A549 (cell line): ENCODE results near the gene MAP3K9. TPM values are rescaled to one million over a fixed set of nuclear protein-coding genes. Genes with fewer than 3 reads are reported as not detected.
A peak's percentile ranks its signal among the peaks of the same experiment; 100 is the strongest.
"Not testable (repeated sequence)": the region's sequence is repeated elsewhere in the genome, so short reads cannot be mapped to it uniquely, and the experiment has no call there.

ENCODE experiments used
- ATAC-seq, 2 experiments: fragments of 200-7000 bp in 1 of 2; fragments of >200 bp in 1 of 2; cut with Nextera tagmentation in 1 of 2; cut with Tn5 transposase in 1 of 2; 3 replicates each; pipeline versions ENCODE4 v1.8.0 to v1.9.1; 2018 to 2020; ENCODE audit warnings: mild to moderate bottlenecking in 1 of 2, moderate library complexity in 1 of 2
- CTCF ChIA-PET: fragments of 300-600 bp; sonication (Branson Sonifier 250); formaldehyde crosslinking; extraction: SDS; loops from one replicate; lab custom pipeline; 2021; ENCODE audit warnings: antibody characterized with exemption, inconsistent platforms; lab: Yijun Ruan, JAX
- POLR2A ChIA-PET: fragments of 350-600 bp; formaldehyde crosslinking; extraction: SDS; loops from one replicate; lab custom pipeline; 2021; ENCODE audit warnings: antibody characterized with exemption, inconsistent platforms; lab: Yijun Ruan, JAX
- DNase-seq, 2 experiments: peaks; one replicate each; pipeline versions ENCODE4 v3.0.0 to v3.0.0-alpha.2; 2011 to 2016; ENCODE audit warnings: low read depth in 1 of 2, low spot score in 1 of 2
- FAIRE-seq: peaks from 2 replicates; lab custom pipeline; 2011; peaks lifted over from hg19 to GRCh38; lab: Jason Lieb, UNC
- H3K27ac ChIP-seq, 2 experiments: fragments of >200 bp; sonication (Bioruptor Twin); formaldehyde crosslinking; 3 replicates each; pipeline ENCODE4 v1.5.1; 2016 to 2017
- H3K4me1 ChIP-seq: fragments of >200 bp; sonication (Bioruptor Twin); formaldehyde crosslinking; 3 replicates; pipeline ENCODE4 v1.6.1; 2016
- H3K4me2 ChIP-seq: fragments of >200 bp; sonication (Bioruptor Twin); formaldehyde crosslinking; 3 replicates; pipeline ENCODE4 v1.6.1; 2016
- H3K4me3 ChIP-seq: fragments of >200 bp; sonication (Bioruptor Twin); formaldehyde crosslinking; 3 replicates; pipeline ENCODE4 v1.5.1; 2016
- H3K9me3 ChIP-seq: fragments of >200 bp; sonication (Bioruptor Twin); formaldehyde crosslinking; 3 replicates; pipeline ENCODE4 v1.6.1; 2016
- CBX8 ChIP-seq: fragments of 200-600 bp; sonication (generic); IDR thresholded peaks from 2 replicates; pipeline ENCODE4 v1.6.1; 2016
- CEBPB ChIP-seq, 2 experiments: fragments of >200 bp in 1 of 2; sonication (Bioruptor Twin) in 1 of 2; formaldehyde crosslinking in 1 of 2; IDR thresholded peaks; 2 replicates each; pipeline ENCODE4 v1.6.1; 2012 to 2016
- EHMT2 ChIP-seq: fragments of 200-600 bp; sonication (generic); IDR thresholded peaks from 2 replicates; pipeline ENCODE4 v1.6.1; 2016; ENCODE audit warnings: antibody characterized with exemption, low read depth, mild to moderate bottlenecking, moderate library complexity
- FOSB ChIP-seq: fragments of 250-450 bp; sonication (Bioruptor Pico); IDR thresholded peaks from 2 replicates; pipeline ENCODE4 v1.5.0; 2020; ENCODE audit warnings: mild to moderate bottlenecking, moderate library complexity
- FOXS1 ChIP-seq: fragments of 250-450 bp; sonication (Bioruptor Pico); IDR thresholded peaks from 2 replicates; pipeline ENCODE4 v1.5.0; 2020; ENCODE audit warnings: mild to moderate bottlenecking, moderate library complexity
- GATA3 ChIP-seq: IDR thresholded peaks from 2 replicates; pipeline ENCODE4 v1.6.1; 2012; ENCODE audit warnings: borderline replicate concordance
- HDAC2 ChIP-seq: fragments of 200-600 bp; sonication (generic); IDR thresholded peaks from 2 replicates; pipeline ENCODE4 v1.6.1; 2016
- HOXB13 ChIP-seq: fragments of 250-450 bp; sonication (Bioruptor Pico); IDR thresholded peaks from 2 replicates; pipeline ENCODE4 v1.5.0; 2020; ENCODE audit warnings: low read depth, mild to moderate bottlenecking, moderate library complexity
- JUNB ChIP-seq: fragments of >200 bp; sonication (Bioruptor Twin); formaldehyde crosslinking; IDR thresholded peaks from 2 replicates; pipeline ENCODE4 v1.6.1; 2016
- MYC ChIP-seq: IDR thresholded peaks from 2 replicates; pipeline ENCODE4 v1.6.1; 2012; ENCODE audit warnings: mild to moderate bottlenecking, inconsistent platforms, low read length, improper control_type of control experiment, borderline replicate concordance
- NFE2L2 ChIP-seq: fragments of 150-350 bp; conservative IDR thresholded peaks from 2 replicates; pipeline ENCODE4 v1.6.1; 2014; ENCODE audit warnings: low read length
- NPAS2 ChIP-seq: fragments of 250-450 bp; sonication (Bioruptor Pico); IDR thresholded peaks from 2 replicates; pipeline ENCODE4 v1.8.0; 2022; ENCODE audit warnings: mild to moderate bottlenecking, moderate library complexity, borderline replicate concordance
- NR3C1 ChIP-seq: fragments of >200 bp; sonication (Bioruptor Twin); formaldehyde crosslinking; IDR thresholded peaks from 3 replicates; pipeline ENCODE4 v1.6.1; 2017
- POLR2A ChIP-seq: IDR thresholded peaks from 2 replicates; pipeline ENCODE4 v1.6.1; 2012; ENCODE audit warnings: mild to moderate bottlenecking, low read length
- POLR2AphosphoS2 ChIP-seq: conservative IDR thresholded peaks from 2 replicates; pipeline ENCODE4 v1.6.1; 2012; ENCODE audit warnings: low read length, improper control_type of control experiment, inconsistent platforms
- RAD21 ChIP-seq, 2 experiments: fragments of >200 bp in 1 of 2; sonication (Bioruptor Twin) in 1 of 2; formaldehyde crosslinking in 1 of 2; IDR thresholded peaks in 1 of 2; conservative IDR thresholded peaks in 1 of 2; 2 replicates in 1 of 2; 3 replicates in 1 of 2; pipeline ENCODE4 v1.6.1; 2012 to 2018; ENCODE audit warnings: inconsistent platforms in 1 of 2
- RCOR1 ChIP-seq: fragments of 150-350 bp; IDR thresholded peaks from 2 replicates; pipeline ENCODE4 v1.6.1; 2014; ENCODE audit warnings: antibody characterized with exemption, low read length, low read depth
- SREBF2 ChIP-seq: fragments of 450-650 bp; IDR thresholded peaks from 2 replicates; pipeline ENCODE4 v1.6.1; 2014; ENCODE audit warnings: mild to moderate bottlenecking, moderate library complexity
- TP53 ChIP-seq: fragments of 250-450 bp; sonication (Bioruptor Pico); IDR thresholded peaks from 2 replicates; pipeline ENCODE4 v1.5.0; 2021; ENCODE audit warnings: mild to moderate bottlenecking, moderate library complexity
- ZC3H11A ChIP-seq: fragments of 450-650 bp; IDR thresholded peaks from 2 replicates; pipeline ENCODE4 v1.6.1; 2014; ENCODE audit warnings: antibody characterized with exemption, mild to moderate bottlenecking
- ZNF302 ChIP-seq: fragments of 250-450 bp; sonication (Bioruptor Pico); IDR thresholded peaks from 2 replicates; pipeline ENCODE4 v1.9.0; 2021; ENCODE audit warnings: inconsistent platforms, mild to moderate bottlenecking, moderate library complexity
- WGBS: methylation state at CpG from one replicate; pipeline ENCODE4 v1.1.6; 2017; ENCODE audit errors: missing lambda C conversion rate; 5-methylcytosine and 5-hydroxymethylcytosine counted together
- polyA plus RNA-seq, 4 experiments: library from polyadenylated mRNA; depleted of rRNA in 3 of 4; stranded (reverse); fragments of >200 nt; fragmentation: RNase III in 1 of 4; extraction: RNeasy Plus Mini Kit Qiagen cat#74134 plus additional on column Dnase treatment in 1 of 4; gene quantifications; 2 replicates in 3 of 4; 3 replicates in 1 of 4; pipeline ENCODE4 v1.2.3, GENCODE V29; 2011 to 2017
- TF ChIP-seq, protein P1 (sequence below): IDR thresholded peaks from 2 replicates; pipeline ENCODE4 v1.6.1; 2012; ENCODE audit warnings: low read depth, borderline replicate concordance
- TF ChIP-seq, protein P2 (sequence below): fragments of 450-650 bp; IDR thresholded peaks from 2 replicates; pipeline ENCODE4 v1.6.1; 2014; ENCODE audit warnings: antibody characterized with exemption
- TF ChIP-seq, protein P3 (sequence below): fragments of >200 bp; sonication (Bioruptor Twin); formaldehyde crosslinking; IDR thresholded peaks from 2 replicates; pipeline ENCODE4 v1.6.1; 2016
- TF ChIP-seq, protein P4 (sequence below): fragments of 200-600 bp; sonication (generic); IDR thresholded peaks from 2 replicates; pipeline ENCODE4 v1.6.1; 2016; ENCODE audit warnings: antibody characterized with exemption, mild to moderate bottlenecking, moderate library complexity

Gene MAP3K9
- polyA plus RNA-seq, 2 of the 4 experiments (the other 2 are of a cell fraction), result 5.3 to 8.5 TPM

DNA sequence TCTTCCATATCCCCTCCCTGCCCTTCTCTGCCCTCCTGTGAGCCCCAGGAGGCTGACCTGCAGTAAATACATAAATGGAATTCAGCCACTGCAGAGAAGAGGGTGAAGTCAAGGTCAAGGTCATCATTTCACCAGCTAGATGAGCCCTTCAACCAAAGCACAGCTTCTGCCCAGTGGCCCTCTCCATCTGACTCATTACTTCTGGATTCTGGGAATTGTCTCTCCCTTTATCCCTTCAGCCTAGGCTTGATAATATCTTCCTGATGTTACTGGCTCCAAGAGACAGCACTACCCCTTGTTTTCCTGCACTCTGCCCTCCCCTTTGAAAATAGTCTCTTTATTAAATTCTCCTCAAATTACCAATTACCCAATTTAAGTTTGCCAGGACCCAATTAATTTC is 103.1 kb downstream of the MAP3K9 start:
- CTCF ChIA-PET, result interaction anchor here (1.1 to 2.1 kb wide), 3 partner anchors 7 to 112 kb away, joined by 3 to 6 read pairs (median 6); no protein-coding TSS in a partner anchor
- ATAC-seq (no peak), FAIRE-seq (no peak), DNase-seq (no peak)
- Histone ChIP-seq H3K27ac (no peak overlapping the region), H3K4me2 (0 out of 3 replicates have a peak overlapping the region, but pooled peaks have one; percentile 6), H3K4me1 (peaks cover 18% of the 10 kb centered on the region), H3K4me3 (no peak overlapping the region), H3K9me3 (no peaks in the 10 kb centered on the region)
- POLR2A ChIA-PET, result no interaction called here
- TF ChIP-seq TP53 (no peak), POLR2A (no peak), NR3C1 (no peak), SREBF2 (no peak), JUNB (no peak), HOXB13 (no peak), ZC3H11A (no peak), RCOR1 (no peak), RAD21 (conservative IDR thresholded peaks at IDR 0.05 in 1 of 2, IDR thresholded peaks at IDR 0.05 in 1 of 2) (no peak), MYC (no peak), NPAS2 (no peak), HDAC2 (no peak)
- TF ChIP-seq, protein P1, sequence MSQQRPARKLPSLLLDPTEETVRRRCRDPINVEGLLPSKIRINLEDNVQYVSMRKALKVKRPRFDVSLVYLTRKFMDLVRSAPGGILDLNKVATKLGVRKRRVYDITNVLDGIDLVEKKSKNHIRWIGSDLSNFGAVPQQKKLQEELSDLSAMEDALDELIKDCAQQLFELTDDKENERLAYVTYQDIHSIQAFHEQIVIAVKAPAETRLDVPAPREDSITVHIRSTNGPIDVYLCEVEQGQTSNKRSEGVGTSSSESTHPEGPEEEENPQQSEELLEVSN, result no peak
- TF ChIP-seq, protein P2, sequence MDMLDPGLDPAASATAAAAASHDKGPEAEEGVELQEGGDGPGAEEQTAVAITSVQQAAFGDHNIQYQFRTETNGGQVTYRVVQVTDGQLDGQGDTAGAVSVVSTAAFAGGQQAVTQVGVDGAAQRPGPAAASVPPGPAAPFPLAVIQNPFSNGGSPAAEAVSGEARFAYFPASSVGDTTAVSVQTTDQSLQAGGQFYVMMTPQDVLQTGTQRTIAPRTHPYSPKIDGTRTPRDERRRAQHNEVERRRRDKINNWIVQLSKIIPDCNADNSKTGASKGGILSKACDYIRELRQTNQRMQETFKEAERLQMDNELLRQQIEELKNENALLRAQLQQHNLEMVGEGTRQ, result no peak
- TF ChIP-seq, protein P3, sequence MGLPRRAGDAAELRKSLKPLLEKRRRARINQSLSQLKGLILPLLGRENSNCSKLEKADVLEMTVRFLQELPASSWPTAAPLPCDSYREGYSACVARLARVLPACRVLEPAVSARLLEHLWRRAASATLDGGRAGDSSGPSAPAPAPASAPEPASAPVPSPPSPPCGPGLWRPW, result no peak

DNA sequence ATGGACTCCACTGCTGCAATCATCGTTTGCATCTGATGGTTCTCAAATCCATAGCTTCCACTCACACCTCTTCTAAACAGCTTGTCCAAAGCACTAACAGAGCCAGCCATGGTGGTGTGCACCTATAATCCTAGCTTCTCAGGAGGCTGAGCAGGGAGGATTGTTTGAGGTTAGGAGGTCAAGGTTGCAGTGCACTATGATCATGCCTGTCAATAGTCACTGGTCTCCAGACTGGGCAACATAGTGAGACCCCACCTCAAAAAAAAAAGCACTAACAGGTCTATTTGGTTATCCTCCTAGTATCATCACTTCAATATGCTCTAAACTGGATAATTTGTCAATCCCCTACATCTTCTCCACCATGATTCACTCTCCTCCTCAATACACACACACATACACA is 104.4 kb downstream of the MAP3K9 start:
- no peak for ATAC-seq
- no peak overlapping the region for H3K27ac ChIP-seq
- H3K4me2 ChIP-seq, result no peak overlapping the region
- CTCF ChIA-PET, result interaction anchor here (1.1 to 2.1 kb wide), 3 partner anchors 8 to 113 kb away, joined by 3 to 6 read pairs (median 6); no protein-coding TSS in a partner anchor
- WGBS, result 77% methylated on average over 1 of the region's 1 CpG
- TF ChIP-seq HOXB13, result no peak
- no peak for TF ChIP-seq POLR2AphosphoS2
- TF ChIP-seq, protein P4, sequence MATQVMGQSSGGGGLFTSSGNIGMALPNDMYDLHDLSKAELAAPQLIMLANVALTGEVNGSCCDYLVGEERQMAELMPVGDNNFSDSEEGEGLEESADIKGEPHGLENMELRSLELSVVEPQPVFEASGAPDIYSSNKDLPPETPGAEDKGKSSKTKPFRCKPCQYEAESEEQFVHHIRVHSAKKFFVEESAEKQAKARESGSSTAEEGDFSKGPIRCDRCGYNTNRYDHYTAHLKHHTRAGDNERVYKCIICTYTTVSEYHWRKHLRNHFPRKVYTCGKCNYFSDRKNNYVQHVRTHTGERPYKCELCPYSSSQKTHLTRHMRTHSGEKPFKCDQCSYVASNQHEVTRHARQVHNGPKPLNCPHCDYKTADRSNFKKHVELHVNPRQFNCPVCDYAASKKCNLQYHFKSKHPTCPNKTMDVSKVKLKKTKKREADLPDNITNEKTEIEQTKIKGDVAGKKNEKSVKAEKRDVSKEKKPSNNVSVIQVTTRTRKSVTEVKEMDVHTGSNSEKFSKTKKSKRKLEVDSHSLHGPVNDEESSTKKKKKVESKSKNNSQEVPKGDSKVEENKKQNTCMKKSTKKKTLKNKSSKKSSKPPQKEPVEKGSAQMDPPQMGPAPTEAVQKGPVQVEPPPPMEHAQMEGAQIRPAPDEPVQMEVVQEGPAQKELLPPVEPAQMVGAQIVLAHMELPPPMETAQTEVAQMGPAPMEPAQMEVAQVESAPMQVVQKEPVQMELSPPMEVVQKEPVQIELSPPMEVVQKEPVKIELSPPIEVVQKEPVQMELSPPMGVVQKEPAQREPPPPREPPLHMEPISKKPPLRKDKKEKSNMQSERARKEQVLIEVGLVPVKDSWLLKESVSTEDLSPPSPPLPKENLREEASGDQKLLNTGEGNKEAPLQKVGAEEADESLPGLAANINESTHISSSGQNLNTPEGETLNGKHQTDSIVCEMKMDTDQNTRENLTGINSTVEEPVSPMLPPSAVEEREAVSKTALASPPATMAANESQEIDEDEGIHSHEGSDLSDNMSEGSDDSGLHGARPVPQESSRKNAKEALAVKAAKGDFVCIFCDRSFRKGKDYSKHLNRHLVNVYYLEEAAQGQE, result no peak
- no peak for TF ChIP-seq EHMT2
- TF ChIP-seq FOXS1 (CRISPR knock-in tag), result no peak
- no peak for TF ChIP-seq NFE2L2
- no peak for TF ChIP-seq GATA3
- no peak for TF ChIP-seq CBX8
- no peak for TF ChIP-seq CEBPB (IDR thresholded peaks at IDR 0.05)
- TF ChIP-seq SREBF2, result no peak
- no peak for TF ChIP-seq ZNF302 (CRISPR knock-in tag)
- no peak for TF ChIP-seq FOSB (CRISPR knock-in tag)
- TF ChIP-seq, all 56 proteins: peak for 0
- DNase-seq (no peak), FAIRE-seq (no peak)
- Histone ChIP-seq H3K4me3 (no peak overlapping the region), H3K9me3 (no peaks in the 10 kb centered on the region), H3K4me1 (peaks cover 18% of the 10 kb centered on the region)
- POLR2A ChIA-PET, result no interaction called here

DNA sequence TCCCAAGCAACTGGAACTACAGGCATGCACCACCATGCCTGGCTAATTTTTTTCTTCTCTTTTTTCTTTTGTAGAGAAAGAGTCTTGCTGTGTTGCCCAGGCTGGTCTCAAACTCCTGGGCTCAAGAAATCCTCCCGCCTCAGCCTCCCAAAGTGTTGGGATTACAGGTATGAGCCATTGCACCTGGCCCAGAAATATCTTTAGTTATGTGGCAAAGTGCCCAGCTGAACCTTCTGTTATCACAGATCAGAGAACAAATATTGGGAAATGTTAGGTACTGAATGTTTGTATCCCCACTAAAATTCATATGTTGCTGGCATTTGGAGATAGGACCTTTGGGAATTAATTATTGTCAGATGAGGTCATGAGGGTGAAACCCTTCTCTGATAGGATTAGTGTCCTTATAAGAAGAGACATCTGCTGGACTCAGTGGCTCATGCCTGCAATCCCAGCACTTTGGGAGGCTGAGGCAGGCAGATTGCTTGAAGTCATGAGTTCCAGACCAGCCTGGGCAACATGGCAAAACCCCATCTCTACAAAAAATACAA is 105.6 kb downstream of the MAP3K9 start:
- ATAC-seq, H3K4me3 ChIP-seq, H3K9me3 ChIP-seq, H3K27ac ChIP-seq, POLR2A ChIA-PET, DNase-seq, H3K4me2 ChIP-seq, FAIRE-seq: not testable (repeated sequence)
- peaks cover 18% of the 10 kb centered on the region for H3K4me1 ChIP-seq
- WGBS, result 58% methylated on average over 1 of the region's 1 CpG
- CTCF ChIA-PET, result interaction anchor here (1.6 kb wide), 1 partner anchor 9 kb away, joined by 7 read pairs; no protein-coding TSS in a partner anchor
